Breast epithelium (tissue), 3 donors: ENCODE data around the gene PLA2G5.

Source experiments
- POLR2A ChIP-seq: fragments of 450-650 bp; IDR thresholded peaks from one replicate; pipeline ENCODE4 v1.6.1; 2016; ENCODE audit warnings: antibody characterized with exemption, mild to moderate bottlenecking, moderate library complexity
- POLR2AphosphoS5 ChIP-seq, 3 donors: sonication (generic); formaldehyde crosslinking; IDR thresholded peaks; one replicate each; pipeline ENCODE4 v1.6.1; 2017; ENCODE audit warnings: antibody characterized with exemption in 3 of 3
- TF ChIP-seq, protein P1 (sequence below), 3 donors: fragments of 450-650 bp; IDR thresholded peaks; one replicate each; pipeline ENCODE4 v1.5.1; 2016 to 2017; ENCODE audit warnings: antibody characterized with exemption in 3 of 3, mild to moderate bottlenecking in 3 of 3, moderate library complexity in 3 of 3

DNA sequence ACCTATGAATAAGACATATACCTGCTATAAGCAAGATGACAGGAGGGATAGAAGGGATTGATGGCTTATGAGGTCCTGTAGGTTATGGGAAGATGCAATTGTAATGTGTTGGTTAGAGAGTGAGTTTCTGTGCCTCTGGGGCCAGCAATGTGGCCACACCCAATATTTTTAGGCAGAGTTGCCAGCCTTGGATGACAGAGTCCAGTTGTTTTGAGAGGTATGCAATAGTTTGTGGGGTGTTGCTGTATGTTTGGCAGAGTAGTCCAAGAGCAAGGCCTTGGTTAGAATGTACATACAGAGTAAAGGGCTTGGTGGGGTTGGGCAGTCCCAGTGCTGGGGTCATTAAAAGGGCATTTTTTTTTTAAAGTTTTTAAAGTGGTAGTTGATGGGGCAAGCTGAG lies 36.6 kb upstream of the PLA2G5 start:
- TF ChIP-seq, protein P1, sequence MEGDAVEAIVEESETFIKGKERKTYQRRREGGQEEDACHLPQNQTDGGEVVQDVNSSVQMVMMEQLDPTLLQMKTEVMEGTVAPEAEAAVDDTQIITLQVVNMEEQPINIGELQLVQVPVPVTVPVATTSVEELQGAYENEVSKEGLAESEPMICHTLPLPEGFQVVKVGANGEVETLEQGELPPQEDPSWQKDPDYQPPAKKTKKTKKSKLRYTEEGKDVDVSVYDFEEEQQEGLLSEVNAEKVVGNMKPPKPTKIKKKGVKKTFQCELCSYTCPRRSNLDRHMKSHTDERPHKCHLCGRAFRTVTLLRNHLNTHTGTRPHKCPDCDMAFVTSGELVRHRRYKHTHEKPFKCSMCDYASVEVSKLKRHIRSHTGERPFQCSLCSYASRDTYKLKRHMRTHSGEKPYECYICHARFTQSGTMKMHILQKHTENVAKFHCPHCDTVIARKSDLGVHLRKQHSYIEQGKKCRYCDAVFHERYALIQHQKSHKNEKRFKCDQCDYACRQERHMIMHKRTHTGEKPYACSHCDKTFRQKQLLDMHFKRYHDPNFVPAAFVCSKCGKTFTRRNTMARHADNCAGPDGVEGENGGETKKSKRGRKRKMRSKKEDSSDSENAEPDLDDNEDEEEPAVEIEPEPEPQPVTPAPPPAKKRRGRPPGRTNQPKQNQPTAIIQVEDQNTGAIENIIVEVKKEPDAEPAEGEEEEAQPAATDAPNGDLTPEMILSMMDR (IDR thresholded peaks at IDR 0.05): no peak
- TF ChIP-seq POLR2A: no peak
- no peak for TF ChIP-seq POLR2AphosphoS5 (IDR thresholded peaks at IDR 0.05)
